GM12891 (cell line): ENCODE data around the gene RHBDD1.

Experiments
- POLR2A ChIP-seq: IDR thresholded peaks from 2 replicates; pipeline ENCODE4 v1.6.1; 2011; ENCODE audit warnings: low read depth, low read length, control low read depth
- POLR2AphosphoS5 ChIP-seq: IDR thresholded peaks from 2 replicates; pipeline ENCODE4 v1.6.1; 2011; ENCODE audit warnings: low read depth, low read length, control low read depth
- POU2F2 ChIP-seq: IDR thresholded peaks from 2 replicates; pipeline ENCODE4 v1.6.1; 2011; ENCODE audit warnings: low read depth, mild to moderate bottlenecking, control low read depth, low read length, moderate library complexity
- SPI1 ChIP-seq: IDR thresholded peaks from 2 replicates; pipeline ENCODE4 v1.6.1; 2011; ENCODE audit warnings: low read depth, low read length, control low read depth
- TAF1 ChIP-seq: IDR thresholded peaks from 2 replicates; pipeline ENCODE4 v1.6.1; 2011; ENCODE audit warnings: low read depth, low read length, control low read depth

GRCh38 chr2:226839951-226840350, 4.1 kb downstream of the RHBDD1 start:
- TF ChIP-seq POLR2A (no peak), POLR2AphosphoS5 (no peak), TAF1 (no peak), SPI1 (no peak), POU2F2 (no peak)
